ENCODE data around the gene ITPRIPL2. TPM values are rescaled to one million over a fixed set of nuclear protein-coding genes. Genes with fewer than 3 reads are reported as not detected.

ITPRIPL2 gene
- total RNA-seq, 1 donor from 2014 or later: 12.9 TPM

DNA sequence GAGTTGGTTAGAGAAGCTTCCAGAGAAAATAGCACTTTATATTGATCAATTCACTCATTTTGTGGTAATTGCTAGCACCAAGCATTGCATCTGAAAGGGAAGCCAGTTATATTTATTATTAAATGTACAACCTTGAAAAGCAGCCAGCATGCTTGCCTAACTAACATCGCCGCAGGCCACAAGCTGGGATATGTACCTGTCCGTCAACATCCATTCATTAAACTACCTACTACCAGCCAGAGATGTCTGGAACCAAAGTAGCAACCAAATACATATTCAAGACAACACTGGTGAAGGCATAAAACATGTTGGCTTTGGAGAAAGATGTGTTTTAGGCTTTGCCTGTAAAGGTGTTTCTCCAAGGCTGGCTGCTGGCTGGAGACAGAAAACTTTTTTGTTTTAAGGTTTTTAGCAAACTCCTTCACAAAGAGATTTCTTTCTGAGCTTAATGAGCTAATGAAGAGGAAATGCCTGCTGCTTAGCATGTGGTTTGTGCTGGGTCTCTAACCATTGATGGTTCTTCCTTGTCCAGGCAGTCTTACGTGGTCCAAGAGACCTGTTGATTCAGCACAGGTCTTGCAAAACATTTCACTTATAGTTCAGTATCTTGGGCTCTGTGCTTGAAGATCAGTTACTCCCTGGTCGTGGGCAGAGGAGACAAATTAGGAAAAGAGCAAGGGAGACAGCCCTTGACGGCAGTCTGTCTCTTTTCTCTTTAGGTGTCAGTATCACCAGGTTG is 3.1 kb downstream of the ITPRIPL2 start:
- intact Hi-C loops (cut with micrococcal nuclease): loop anchor here (5.0 kb wide), 1 partner anchor 405 kb away; the partner anchor contains the start of genes CCP110 and GDE1

DNA sequence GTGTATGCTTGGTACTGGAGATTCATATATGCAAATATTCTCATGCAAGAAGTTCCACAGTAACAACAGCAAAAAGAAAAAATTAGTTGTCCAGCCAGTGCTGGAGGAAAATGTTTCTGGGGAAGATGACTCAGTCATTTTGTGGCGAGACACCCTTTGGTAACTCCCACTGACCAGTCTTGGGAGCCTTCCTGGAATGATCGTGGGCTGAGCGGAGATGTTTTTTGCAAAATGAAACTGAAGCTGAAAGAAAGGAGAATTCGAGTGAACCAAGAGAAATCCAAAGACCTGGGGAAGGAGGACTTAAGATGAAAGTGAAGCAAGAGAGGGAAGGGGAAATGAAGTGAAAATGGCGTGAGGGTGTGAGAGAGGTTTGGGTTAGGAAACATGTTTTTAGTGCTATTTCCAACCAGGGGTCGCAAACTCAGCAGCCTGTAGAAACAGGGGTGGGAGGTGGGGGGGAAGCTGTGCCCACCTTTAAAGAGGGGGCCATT is 5.2 kb downstream of the ITPRIPL2 start:
- intact Hi-C loops (cut with micrococcal nuclease): loop anchor here (1.0 to 5.0 kb wide), 2 partner anchors 11 to 403 kb away; partner anchors contain the start of genes CCP110 and GDE1

DNA sequence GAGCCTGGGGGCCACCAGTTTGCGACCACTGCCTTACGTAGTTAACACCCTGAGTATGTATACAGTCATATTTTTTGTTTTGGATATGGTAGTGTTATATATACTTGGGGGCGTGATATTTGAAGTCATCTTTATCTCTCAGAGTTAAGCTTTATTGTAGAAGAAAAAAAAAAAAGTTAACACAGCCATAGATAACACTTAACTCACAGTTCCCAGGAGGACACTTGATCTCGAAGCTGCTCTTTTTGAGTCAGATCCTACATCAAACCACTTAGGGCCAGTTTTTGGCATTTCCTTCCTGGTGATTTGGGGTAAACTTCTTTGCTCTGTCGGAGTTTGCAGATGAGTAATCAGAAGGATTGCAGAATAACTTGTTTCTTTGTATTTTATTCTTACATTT is 5.8 kb downstream of the ITPRIPL2 start:
- intact Hi-C loops (cut with micrococcal nuclease): loop anchor here (1.0 to 5.0 kb wide), 2 partner anchors 11 to 403 kb away; partner anchors contain the start of genes CCP110 and GDE1

DNA sequence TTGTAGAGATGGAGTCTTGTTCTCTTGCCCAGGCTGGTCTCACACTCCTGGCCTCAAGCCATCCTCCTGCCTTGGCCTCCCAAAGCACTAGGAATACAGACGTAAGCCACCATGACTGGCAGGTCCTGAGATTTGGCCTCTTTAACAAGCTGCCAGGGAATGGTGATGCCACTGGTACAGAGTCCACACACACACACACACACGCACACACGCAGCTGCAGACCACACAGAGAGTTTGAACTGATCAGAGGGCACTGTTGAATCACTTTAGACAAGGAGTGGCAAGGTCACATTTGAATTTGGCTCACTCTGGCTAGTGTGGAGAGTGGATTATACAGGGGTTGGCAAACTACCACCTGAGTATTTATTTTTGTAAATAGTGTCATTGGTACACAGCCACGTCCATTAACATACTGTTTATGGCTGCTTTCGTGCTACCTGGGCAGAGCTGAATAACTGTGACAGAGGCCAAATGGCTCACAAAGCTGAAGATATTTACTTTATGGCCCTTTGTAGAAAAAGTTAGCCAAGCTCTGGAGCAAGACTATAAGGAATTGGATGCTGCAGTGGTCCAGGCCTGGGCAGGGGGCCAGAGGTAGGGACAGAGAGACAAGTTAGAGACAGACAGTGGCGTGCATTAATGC is 9.9 kb downstream of the ITPRIPL2 start:
- intact Hi-C loops (cut with micrococcal nuclease): no loop called here

DNA sequence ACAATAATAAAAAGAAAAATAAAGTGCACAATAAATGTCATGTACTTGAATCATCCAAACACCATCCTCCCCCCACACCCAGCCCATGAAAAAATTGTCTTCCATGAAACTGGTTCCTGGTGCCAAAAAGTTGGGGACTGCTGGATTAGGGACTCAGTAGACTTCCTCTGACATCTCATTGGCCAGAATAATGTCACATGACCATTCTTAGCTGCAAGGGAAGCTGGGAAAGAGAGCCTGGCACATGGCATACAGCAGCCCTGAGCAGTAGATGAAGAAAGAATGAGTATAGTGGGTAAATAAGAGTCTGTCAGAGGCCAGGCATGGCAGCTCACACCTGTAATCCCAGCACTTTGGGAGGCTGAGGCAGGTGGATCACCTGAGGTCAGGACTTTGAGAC is 12.5 kb downstream of the ITPRIPL2 start:
- intact Hi-C loops (cut with micrococcal nuclease): no loop called here

DNA sequence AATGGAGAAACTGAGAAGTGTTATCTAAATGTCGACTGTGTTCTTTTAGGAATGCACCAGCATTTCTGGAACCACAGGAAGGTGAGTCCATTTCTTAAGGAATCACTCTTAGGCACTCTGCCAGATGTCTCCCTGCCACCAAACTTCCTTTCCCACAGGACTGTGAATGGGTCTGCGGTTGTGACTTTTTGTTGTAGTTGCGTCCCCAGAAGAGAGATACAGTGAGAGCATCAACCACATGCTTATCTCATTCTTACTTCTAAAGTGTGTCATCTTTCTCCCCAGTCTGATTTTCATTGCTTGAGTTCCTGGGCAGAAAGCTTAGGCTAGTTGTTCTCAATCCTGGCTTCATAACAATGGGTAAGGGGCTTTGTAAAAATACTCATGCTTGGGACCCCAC is 13.4 kb downstream of the ITPRIPL2 start:
- intact Hi-C loops (cut with micrococcal nuclease): no loop called here

DNA sequence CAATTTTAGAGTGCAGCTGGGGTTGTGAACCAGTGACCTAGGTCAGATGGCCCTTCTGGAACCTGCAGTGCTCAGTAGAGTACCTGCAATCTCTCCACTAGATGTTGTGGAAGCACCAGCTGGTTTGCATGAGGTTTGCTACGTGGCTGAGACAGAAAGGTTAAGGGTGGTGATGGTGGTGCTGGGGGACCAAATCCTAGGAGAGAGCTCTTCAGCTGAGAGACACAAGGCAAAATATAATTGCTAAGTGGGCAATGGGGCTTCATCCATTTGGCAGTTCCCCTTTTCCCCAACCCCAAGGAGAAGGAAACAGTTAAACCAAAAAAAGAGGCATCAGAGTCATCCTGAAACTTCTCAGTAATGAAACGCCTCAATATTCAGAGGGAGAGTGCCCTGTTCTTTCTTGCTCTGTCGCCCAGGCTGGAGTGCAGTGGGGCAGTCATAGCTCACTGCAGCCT is 13.9 kb downstream of the ITPRIPL2 start:
- intact Hi-C loops (cut with micrococcal nuclease): no loop called here

DNA sequence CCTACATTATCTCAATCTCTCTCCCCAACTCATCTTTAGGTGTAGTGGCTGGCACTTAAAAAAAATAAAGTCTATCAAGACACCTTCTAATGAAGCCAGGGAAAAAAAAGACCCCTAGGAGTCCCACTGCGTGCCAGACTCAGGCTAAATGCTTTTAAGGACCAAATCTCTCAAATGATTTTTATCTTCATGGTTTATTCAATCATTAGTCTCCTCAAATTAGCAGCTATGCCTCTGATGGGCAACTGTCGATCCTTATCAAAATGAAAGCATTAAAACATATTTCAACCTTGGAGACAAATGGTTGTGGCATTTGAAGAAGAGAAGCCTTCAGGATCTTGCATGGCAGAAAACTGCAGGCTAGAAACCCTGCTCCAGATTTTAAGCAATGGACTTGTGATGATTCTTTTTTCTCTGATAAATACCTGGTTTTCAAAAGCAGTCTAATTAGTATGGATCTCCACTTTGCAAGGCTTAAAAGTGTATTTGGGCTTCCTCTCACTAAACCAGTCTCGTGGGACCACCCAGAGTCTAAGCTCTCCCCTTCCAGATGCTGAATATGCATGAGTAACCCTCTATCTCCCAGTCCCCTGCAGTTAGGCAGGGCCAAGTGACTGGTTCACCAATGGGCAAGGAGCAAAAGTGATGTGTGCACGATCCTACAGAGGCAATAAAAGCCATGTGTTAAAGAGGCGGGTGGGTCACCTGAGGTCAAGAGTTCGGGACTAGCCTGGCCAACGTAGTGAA is 14.9 kb downstream of the ITPRIPL2 start:
- intact Hi-C loops (cut with micrococcal nuclease): no loop called here

DNA sequence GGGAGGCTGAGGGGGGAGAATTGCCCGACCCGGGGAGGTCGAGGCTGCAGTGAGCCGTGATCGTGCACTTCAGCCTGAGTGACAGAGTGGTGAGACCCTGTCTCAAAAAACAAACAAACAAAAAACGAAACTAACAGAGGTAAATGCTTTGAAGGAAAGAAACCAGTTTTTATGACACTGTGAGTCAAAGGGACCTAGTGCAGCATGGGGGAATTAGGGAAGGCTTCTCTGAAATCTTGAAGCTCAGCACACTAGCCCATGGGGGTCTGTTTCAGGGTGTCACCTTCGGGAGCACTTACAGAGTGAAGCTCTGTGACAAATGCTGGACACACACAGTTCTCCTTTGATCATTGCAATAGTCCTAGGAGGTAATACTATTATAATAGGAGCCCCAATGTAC is 16.6 kb downstream of the ITPRIPL2 start:
- intact Hi-C loops (cut with micrococcal nuclease): loop anchor here (1.0 kb wide), 1 partner anchor 11 kb away; no protein-coding TSS in a partner anchor

DNA sequence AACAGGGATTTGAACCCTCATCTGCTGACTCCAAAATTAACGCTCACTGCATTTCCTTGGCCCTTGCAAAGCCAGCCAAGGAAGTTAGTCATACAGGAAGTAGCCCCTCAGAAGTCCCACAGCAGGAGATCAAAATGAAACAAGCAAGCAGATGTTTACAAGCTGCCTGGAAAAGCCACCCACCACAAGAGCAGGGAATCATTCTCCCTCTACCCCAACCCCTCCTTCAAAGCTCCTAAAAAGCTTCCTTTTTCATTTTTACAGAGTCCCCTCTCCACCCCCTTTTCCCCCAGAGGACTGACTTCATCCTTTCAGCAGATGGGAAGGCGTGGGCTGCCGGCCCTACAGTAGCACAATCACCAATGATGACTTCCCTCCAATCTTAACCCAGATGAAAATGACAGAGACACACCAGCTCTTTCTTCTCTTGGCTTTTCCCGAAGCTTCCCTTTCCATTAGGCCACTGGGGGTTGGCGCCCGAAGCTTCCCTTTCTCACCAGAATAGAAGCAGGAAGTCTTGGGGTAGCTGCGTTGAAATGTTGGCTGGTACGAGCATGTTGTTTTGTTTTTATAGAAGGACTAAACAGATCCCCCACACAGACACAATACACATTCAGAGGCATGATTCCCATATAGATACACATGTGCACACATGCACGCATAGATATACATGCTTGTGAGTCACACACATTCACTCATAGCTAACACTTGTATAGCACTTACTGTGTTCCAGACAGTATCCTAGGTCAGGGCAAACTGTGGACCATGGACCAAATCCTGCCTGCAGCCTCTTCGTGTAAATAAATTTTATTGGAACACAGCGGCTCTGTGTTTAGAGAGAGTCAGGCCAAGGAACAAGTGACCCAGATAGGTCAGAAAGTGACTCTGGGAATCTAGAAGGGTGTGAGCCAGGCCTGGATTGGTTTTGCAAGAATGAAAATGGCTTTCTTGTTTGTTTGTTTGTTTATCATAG is 17.4 kb downstream of the ITPRIPL2 start:
- intact Hi-C loops (cut with micrococcal nuclease): loop anchor here (1.0 kb wide), 1 partner anchor 12 kb away; no protein-coding TSS in a partner anchor

DNA sequence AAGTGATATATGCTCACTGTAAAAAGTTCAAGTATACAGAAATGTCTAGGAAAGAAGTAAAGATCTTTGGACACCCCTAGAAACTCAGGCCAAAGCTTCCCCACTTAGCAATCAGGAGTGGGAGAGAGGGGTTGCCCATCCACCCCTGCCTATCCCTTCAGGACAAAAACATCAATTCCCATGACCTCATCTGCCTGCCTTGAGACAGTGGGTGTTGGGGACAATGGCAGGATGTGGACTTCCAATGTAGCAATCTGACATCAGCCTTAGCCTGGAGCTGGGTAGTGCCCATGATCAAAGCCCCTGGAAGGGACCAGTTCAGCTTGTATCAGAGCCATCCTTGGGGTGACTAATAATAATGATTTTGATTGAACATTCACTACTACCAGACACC is 18.1 kb downstream of the ITPRIPL2 start:
- intact Hi-C loops (cut with micrococcal nuclease): no loop called here

DNA sequence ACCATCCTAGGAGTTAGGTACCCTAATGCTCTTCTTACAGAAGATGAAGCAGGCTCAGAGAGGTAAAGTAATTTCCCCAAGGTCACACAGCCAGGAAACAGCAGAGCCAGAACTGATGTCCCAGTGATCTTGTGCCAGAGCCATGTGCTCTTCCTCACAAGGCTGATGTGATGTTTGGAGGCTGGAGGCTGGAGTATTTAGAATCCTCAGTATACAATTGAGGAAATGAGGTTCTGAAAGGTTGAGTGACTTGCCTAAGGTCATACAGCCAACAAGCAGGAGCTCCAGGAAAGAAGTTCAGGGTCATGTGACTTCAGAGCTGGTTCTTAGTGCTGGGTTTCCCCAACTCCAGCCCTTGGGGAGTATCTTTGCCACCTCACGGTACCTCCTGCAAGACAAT is 18.5 kb downstream of the ITPRIPL2 start:
- intact Hi-C loops (cut with micrococcal nuclease): no loop called here

DNA sequence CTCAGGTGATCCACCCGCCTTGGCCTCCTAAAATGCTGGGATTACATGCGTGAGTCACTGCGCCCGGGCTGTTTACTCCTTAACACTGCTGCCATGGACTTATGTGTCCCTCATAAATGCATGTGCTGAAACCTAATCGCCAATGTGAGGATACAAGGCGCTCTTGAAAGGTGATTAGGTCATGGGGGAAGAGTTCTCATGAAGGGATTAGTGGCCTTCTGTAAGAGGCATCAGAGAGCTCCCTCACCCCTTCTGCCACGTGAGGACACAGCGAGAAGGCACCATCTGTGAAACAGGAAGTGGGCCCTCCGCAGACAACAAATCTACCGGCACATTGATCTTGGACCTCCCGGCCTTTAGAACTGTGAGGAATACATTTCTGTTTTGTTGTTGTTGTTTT is 19.1 kb downstream of the ITPRIPL2 start:
- intact Hi-C loops (cut with micrococcal nuclease): no loop called here

DNA sequence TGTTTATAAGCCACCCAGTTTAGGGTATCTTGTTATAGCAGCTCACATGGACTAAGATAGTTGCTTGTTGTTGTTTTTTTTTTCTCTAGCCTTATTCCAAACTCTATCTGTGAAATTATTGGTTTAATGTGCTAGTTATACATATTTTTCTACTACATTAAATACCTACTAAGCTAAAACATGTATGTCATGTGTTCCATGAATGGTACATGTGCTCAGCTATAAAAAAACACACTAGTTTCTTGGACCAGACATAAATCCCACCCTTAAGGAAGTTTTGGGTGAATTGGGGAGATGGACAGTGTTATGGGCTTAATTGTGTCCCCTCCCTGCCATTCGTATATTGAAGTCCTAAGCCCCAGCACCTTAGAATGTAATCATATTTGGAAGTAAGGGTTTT is 19.8 kb downstream of the ITPRIPL2 start:
- intact Hi-C loops (cut with micrococcal nuclease): no loop called here

DNA sequence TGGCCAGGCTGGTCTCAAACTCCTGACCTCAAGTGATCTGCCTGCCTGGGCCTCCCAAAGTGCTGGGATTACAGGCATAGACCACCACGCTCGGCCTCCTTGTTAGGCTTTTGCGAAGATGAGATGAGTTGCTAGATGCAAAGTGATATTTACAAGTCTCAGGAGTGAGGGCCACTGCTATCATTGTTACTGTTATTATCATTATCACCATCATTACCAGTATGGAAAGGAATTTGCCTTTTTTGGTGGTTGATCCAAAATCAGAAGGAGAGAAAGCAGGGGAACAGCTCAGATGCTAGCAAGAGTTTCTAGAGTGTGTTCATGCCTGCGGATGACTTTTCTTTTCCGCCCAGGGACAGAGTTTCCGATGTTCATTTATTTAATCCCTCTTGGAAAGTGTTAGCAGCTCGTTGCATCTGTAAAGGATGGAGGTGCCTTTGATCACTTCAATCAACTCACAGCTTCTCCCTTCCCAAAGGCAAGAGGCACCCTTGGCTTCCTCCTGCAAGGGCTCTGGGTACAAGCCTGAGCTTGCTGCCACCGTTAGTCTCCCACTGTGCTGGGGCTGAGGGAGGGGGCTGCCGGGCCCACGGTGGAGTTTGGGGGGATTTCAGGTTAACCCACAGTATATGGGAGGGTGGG is 21.6 kb downstream of the ITPRIPL2 start:
- intact Hi-C loops (cut with micrococcal nuclease): no loop called here

DNA sequence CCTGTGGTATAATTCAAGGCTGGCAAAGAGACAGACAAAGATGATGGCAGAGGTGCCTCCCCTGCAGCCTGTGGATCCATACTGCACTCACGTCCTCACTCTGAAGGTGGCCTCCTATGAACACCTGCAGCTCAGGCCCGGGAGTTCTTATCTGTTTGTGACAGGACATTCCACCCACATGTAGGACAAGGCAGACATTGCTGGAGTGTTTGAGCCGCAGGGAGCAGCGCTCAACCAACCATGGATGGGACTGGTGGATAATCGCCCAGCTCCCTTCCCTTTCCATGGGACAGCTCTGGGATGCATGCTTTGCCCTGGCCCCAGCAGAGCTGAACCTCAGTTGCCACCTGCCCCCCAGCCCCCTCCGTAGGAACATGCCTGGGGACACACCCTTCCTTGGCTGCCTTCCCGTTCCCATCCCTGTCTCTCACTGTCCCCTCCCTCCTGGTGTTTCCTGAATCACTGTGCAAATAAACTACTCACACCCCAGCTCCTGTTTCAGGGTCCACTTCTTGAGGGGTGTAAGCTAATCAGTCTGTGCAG is 22.2 kb downstream of the ITPRIPL2 start:
- intact Hi-C loops (cut with micrococcal nuclease): no loop called here

DNA sequence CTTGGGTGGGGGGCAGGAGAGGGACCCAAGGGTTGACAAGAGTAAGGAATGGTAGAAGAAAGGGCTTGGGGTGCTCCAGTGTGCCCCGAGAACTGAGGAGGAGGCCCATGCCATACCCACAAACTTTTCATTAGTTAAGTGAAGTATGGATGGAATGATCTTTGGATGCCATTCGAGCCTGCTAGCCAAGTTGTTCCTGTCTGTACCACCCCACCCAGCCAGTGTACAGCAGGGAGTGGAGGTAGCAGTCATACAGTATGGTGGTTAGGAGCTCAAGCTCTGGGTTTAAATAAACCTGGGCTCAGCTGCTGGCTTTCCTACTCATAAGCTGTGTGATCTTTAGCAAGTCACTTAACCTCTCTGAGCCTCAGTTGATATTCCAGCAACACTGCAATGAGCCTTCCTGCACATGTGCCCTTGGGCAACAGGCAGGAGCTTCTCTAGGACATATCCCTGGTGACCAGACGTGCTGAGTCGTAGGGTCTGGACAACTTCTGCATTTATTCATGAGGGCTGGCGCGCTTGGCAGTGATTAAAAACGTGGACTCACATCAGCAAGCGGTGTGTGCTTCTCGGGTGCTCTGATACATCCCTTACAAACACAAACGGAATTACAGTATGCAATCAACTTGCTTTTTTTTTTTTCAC is 22.9 kb downstream of the ITPRIPL2 start:
- intact Hi-C loops (cut with micrococcal nuclease): no loop called here

DNA sequence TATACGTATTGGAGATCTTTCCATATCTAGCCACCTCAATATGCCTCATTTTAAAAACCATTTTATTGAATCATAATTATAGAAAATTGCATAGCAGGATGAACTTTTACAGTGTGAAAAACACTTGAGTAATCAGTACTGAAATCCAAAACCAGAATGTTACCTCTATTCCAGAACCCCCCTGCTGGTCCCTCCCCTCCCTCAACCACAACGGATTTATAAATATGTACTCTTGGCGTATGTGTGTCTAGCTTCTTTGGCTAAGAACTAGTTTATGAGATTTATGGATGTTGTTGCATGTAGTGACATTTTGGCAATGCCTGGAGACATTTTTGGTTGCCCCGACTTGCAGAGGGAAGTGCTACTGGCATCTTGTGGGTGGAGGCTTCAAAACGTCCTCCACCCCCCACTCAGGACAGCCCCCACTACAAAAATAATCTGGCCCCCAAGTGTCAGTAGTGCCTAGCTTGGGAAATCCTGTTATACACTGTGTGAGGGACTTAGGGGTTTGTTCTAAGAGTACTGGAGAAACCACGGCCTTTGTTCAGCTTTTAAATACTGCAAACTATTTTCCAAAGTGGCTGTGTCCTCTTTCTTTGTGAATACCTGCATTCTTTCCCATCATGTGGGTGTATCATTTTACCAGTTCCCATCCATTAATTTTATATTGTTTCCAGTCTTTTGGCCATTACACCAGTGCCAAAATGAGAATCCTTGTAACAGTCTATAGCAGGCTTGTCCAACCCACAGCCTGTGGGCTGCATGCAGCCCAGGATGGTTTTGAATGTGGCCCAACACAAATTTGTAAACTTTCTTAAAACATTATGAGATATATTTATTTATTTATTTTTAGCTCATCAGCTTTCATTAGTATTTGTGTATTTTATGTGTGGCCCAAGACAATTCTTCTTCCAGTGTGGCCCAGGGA is 23.7 kb downstream of the ITPRIPL2 start:
- intact Hi-C loops (cut with micrococcal nuclease): no loop called here

Data from T-helper 1 cell treated with Interleukin-12 subunit alpha and Interleukin-12 subunit beta and Interleukin-4 antibody, amounts not matched to agents 30 ng/mL and 1 ng/mL, for 36 hours (primary cell).